GM18909 (cell line): Measurements from ENCODE around the gene CLCA1.

ENCODE experiments used
- ATAC-seq: cut with Tn5 transposase; IDR thresholded peaks from one replicate; pipeline ENCODE4 v1.9.1; 2021; ENCODE audit warnings: mild to moderate bottlenecking; ENCODE audit not compliant: unreplicated experiment, poor library complexity

The CLCA1 gene, protein sequence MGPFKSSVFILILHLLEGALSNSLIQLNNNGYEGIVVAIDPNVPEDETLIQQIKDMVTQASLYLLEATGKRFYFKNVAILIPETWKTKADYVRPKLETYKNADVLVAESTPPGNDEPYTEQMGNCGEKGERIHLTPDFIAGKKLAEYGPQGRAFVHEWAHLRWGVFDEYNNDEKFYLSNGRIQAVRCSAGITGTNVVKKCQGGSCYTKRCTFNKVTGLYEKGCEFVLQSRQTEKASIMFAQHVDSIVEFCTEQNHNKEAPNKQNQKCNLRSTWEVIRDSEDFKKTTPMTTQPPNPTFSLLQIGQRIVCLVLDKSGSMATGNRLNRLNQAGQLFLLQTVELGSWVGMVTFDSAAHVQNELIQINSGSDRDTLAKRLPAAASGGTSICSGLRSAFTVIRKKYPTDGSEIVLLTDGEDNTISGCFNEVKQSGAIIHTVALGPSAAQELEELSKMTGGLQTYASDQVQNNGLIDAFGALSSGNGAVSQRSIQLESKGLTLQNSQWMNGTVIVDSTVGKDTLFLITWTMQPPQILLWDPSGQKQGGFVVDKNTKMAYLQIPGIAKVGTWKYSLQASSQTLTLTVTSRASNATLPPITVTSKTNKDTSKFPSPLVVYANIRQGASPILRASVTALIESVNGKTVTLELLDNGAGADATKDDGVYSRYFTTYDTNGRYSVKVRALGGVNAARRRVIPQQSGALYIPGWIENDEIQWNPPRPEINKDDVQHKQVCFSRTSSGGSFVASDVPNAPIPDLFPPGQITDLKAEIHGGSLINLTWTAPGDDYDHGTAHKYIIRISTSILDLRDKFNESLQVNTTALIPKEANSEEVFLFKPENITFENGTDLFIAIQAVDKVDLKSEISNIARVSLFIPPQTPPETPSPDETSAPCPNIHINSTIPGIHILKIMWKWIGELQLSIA

DNA sequence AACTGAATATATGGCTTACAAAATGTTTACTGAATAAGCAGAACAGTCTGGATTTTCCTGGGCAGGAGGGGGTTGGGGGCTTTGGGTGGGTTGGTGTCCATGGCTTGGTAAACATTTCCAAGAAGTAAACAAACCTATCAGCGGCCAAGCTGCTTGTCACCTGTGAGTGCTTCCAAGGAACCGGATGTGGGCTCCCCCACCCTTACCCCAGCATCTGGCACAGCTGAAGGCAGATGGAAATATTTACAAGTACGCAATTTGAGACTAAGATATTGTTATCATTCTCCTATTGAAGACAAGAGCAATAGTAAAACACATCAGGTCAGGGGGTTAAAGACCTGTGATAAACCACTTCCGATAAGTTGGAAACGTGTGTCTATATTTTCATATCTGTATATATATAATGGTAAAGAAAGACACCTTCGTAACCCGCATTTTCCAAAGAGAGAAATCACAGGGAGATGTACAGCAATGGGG, at the start of gene CLCA1:
TSS of gene CLCA1 (plus strand) at position 427 of the 477 bp plus-strand sequence. CDS start at position 472, 45 bp downstream.
- no peak for ATAC-seq

DNA sequence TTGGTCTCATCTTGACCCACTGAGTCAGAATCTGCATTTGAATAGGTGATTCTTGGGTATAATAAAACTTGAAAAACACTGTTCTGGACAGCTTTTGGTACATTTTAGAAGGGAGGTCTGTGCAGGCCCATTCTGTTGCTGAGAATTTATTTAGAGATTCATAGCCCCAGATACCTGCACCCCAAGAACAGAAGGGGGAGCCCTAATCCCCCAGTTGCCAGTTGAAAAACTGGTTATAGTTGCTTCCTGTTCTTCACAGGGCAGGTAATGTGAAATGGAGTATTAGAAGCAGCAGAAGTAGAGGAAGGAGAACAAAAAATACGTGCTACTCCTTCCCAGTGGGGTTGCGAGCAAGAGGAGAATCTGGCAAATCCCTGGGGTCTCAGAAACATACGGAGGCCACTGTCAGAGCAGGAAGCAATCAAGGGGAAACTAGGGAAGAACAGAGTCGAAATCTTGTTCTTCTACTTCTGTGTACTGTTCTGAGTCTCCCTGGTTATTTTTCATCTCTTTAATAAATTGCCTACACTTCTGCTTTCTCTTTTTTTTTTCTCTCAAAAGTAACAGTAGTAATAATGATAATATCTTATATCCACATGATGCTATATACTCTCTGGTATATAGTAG, 49.3 kb upstream of the CLCA1 start:
- ATAC-seq = peak; percentile 93

DNA sequence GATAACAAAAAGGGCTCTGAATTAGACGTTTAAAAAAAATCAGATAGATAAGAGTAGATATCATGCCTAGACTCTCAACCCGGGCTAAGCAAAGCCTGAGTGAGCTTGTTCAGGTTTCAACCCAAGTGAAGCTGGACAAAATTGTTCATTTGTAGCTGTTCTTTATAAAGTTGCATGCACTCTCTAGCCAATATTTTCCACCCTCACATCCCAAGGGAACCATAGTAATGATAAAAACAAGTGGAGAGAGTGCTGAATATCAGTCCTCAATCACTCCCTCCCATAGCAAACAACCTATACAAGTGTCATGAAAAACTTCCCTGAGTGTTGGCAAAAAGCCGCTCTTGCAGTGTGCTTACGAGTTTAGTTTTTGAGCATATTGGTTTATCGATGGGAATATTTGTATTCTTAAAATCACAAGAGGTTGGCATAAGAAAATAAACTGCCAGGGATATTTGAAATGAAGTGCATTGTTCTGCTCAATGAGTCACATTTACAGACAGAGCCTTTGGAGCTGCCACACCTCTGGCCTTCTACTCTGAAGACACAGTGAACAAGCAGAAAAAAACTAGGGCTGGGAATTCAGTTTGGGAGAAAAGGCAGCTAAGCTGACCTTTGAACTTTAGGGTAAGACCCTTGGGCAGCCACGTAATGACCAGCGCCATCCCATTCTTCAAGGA, 47.0 kb upstream of the CLCA1 start:
- no peak for ATAC-seq

DNA sequence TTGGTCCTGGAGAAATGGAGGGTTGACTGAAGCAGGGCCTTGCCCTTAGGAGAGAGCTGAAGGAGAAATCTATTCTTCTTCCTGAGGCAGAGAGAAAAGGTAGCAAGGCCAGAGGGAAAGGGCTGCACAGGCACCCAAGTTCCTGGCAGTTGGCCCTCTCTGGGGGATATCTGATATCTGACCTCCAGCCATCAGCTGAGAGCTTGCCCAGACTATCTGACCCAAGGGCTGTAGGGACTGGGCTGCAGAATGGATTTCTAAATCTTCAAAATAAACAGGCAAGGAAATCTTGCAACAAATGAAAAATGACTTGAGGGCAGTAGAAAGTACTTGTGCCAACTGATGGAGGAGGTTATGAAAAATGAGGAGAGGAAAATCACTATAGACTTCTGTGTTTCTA, 45.3 kb upstream of the CLCA1 start:
- no peak for ATAC-seq

DNA sequence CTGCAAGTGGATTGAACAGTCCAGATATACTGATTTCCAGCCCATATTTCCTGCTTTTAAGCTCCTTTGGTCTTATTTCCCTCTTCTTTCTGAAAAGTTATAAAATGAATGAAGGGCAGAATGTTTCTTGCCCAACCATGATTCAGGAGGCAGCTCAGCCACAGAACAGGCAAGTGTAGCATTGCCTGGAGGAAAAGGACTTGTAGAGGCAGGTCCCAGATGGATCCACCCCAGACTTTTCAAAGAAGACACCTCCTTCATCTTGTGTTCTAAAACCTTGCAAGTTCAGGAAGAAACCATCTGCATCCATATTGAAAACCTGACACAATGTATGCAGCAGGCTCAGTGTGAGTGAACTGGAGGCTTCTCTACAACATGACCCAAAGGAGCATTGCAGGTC, 44.9 kb upstream of the CLCA1 start, which contains the start of gene CLCA2:
TSS of gene CLCA2 (plus strand) at position 299 of the 400 bp plus-strand sequence. CDS start at position 376, 77 bp downstream.
- no peak for ATAC-seq

DNA sequence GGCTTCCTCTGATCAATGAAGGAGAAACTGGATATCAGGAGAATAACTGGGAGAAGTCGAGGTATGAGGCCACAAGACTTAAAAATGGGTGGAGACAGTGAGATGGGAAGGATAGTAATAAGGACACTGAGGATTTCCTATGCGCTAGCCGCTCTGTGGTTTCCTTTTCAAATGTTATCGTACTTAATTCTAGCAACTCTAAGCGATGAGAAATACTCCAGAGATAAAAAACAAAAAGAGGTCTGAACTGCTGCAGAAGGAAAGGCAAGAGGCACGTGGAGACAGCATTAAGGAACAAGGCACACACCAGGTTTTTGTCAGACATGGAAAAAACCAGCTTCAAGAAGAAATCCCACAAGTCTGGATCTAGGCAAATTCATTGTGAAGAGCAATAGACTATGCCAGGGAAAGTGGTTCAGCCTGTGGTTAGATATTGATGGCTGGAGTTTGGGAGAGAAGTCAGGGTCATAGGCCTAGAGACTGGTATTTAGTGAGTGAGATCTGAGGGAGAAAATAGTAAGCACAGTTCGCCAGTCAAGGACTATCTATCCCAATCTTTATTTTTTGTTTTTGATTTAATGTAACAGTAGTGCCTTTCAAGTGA, 39.5 kb upstream of the CLCA1 start:
- no peak for ATAC-seq

DNA sequence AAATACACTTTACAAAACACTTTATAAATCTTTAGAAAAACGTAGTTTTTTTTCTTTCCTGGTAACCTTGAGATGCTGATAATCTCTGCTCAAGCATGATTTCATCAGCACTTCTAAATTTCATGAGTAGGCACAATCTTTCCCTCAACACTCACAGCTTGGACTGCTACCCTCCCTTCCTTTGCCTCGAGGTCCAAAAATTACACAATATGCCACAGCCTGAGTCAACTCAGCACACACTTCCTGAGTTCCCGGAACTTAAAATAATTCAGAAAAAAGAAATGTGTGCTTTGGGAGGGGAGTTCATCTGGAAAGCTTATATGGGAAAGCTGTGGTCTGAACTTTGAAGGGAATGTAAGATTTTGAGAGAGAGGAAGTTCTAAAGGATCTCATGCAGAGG, 38.9 kb upstream of the CLCA1 start:
- ATAC-seq = no peak

DNA sequence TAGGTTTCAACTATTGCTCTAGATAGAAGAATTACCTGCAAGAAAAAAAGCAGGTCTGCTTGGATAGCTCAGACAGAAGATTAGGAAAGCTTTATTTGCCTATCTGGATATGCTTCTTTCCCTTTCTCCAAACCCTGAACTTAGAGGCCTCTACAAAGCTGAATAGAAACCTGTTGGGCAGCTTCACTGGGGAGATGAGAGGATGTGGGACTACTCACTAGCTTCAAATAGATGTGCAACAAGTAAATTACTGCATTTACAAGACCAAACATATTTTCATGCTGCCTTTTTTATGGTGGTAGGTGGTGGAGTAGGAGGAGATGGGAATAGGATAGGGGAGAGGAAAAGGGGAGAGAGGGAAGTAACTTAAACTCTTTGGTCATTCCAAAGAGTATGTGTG, 38.4 kb upstream of the CLCA1 start:
- ATAC-seq = no peak

DNA sequence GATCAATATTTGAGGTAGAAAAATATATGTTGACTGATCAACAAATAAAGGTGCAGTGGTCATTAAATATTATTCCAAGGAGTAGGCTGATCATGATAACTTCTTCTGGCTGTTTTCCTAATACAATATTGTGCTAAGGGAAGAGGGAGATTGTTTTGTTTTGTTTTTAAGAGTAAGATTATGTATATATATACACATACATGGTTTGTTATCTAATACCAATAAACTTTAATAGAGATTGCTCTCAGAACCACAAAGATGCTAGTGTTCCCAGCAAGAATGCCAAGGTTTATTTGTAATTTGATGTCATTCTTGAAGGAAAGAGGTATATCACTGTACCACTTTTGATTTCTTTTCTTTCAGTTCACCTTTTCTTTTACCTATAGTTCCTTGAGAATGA, 34.7 kb upstream of the CLCA1 start:
- ATAC-seq = no peak

DNA sequence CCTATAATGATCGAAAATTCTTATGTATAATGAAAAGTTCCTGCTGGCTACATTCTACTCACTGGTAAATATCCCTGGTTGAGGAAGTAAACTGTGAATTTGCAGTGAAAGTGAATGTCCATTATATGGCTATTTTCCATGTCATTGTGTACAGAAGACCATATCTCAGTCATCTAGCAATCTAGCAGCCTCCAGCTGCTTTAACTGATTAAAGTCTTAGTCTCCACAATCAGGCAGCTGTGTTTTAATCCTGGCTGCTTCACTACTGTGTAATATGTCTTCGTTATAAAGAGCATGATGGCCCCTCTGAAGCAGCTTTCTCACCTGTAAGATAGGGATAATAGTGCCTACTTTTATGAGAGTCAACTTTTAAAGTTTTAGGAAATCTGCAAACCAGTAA, 33.4 kb upstream of the CLCA1 start:
- no peak for ATAC-seq

DNA sequence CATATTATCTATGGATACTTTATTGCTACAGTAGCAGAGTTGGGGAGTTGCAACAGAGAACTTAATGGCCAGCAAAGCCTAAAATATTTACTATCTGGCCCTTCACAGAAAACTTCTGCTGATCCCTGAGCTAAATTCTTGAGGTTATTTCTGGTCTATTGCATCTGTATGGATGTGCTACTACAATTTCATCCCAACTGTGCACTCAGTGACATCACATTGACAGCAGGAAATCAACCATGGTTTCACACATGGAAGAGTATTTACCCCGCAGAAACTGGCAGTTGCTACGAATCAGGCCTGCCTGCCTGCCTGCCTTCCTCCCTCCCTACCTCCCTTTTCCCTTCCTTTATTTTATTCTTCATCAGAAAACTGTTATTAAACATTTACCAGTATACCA, 32.7 kb upstream of the CLCA1 start:
- no peak for ATAC-seq

DNA sequence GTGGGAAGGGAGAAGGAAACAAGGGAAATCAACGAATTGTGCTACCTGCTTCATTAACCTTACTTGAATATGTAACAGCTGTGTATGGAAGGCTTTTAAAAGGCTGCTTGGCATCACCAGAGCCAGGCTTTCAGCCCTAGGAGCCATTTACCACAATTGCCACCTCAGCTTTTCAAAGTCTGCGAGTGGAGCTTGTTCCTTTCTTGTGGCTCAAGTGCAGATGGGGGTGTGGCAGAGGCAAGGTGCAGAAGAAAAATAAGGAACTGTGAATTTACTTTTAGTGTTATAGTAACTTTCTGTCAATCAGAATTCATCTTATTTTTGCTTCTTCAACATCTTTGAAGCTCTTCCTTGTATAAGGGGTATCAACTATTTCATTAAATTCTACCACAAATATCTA, 27.1 kb upstream of the CLCA1 start:
- ATAC-seq = no peak

DNA sequence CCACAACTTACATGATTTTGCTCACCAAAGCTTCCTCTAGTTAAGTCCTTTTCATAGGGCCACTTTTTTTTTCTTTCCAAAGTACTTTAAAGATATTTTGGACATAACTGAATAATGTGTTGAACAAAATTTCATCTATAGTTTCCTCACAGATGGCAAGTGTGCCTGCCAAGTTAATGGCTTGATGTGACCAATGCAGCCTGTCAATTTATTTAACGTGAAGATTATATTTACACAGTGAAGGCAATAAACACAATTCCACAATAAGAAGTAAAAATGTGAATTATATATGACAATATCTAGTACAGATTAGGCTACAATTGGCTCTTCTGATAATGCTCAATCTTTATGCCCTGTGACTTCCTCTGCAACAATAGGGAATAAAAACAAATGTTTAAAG, 26.7 kb upstream of the CLCA1 start:
- ATAC-seq = no peak

DNA sequence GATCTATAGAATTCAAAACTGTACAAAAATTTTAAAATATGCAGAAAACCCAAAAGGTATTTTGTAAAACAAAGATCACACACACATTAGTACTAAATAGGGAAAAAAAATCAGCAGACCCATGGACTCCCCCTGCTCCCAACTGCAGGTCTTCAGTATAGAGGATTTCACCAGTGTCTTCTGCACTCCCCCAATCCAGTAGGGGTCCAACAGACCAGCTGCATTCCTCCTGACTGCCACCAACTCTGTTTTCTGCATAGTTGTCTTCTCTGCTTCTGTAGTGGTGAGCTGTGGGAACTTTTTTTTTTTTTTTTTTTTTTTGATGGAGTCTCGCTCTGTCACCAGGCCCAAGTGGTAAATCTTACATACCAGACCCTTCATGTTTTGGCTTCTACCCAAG, 22.8 kb upstream of the CLCA1 start:
- no peak for ATAC-seq

DNA sequence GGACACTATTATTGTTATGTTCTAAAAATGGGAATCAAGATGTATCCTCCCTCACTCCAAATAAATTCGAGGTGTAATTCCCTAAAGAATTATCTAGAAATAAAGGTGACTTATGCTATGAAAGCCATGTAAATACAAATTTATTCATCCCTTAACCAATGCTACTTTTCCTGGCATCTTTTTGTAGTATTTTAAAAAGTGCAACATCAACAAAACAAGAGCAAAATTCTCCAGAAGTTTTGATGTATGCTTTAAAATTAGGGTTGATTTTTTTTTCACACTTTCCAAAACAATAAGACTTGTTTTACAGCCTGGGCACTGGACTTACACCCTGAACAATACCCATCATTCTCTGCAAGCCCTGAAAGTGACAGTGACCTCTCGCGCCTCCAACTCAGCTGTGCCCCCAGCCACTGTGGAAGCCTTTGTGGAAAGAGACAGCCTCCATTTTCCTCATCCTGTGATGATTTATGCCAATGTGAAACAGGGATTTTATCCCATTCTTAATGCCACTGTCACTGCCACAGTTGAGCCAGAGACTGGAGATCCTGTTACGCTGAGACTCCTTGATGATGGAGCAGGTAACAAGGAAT, 21.4 kb upstream of the CLCA1 start:
- ATAC-seq = no peak

DNA sequence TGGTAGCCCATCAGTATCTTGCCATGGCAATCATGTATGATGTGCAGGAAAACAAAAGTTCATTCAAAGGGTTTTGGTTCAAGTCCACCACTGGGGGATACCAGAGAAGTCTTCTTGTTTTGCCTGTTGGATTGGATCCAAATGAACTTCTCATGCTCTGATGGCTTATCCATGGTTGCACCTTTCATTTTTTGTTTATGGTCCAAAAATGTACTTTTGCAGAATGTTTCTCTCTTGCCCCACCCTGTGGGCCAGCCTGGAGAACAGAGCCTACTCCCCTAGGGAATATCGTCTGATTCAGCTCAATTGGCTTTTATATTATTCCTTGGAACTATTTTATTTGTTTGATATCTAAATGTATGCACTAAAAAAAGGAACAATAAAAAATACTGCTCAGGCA, 20.1 kb upstream of the CLCA1 start:
- no peak for ATAC-seq

DNA sequence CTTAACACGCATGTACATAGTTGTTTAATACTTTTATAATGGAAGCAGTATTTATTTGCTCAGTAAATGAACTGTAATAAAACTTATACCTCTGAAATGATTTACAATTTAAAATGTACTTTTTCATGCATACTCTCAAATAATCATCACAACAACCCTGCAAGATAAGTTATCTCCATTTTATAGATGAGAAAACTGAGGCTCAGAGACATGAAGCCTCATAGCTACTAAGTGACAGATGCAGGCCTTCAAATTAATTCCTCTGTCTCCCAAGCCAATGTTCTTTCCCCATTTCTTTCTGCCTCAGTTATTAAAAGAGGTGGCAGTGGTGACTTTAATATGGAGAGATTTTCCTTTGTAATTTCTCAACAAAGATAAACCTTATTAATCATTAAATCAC, 19.6 kb upstream of the CLCA1 start:
- ATAC-seq = no peak

DNA sequence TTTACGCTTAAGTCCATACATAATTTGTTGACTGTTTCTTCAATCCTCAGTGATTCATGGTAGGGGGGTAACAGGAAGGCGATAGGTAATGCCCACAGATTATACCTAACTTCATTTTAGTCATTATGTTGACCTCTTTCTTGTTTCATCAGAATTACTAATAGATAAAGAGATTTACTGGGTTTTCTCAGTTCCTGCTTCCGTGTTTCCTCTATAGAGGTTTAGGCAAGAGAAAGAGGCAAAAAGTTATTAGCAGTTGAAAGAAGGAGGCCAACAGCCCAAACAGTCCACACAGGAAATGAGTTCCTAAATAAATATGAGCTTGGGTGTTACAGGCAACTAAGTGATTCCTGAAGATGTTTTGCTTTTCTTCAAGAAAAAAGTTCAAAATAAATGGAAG, 17.9 kb upstream of the CLCA1 start:
- no peak for ATAC-seq

DNA sequence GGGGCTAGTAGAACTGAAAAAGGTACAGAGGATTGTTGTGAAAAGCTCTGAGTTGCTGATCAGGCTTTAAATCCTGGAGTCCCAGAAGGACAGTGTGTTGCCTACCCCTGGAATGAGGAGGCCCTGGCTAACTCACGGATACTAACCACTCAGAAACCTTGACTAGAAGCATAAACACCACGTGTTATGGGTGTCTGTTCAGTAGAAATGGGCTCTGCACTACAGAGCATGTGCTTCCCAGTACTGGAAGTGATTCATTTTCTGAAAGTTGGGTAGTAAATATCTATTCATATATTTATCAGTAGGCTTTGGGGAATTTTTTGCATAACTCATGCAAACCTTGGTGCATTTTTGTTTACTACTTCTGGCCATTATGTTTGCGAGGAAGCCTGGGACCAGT, 15.1 kb upstream of the CLCA1 start:
- ATAC-seq = no peak
